Stimulated activated CD4-positive, alpha-beta T cell treated with anti-CD3 and anti-CD28 coated beads, Interleukin-4, amount 100 ng/mL, for 48 hours (primary cell): ENCODE data around the gene CFAP100.

Experiments
- DNase-seq, 2 donors: peaks; one replicate each; pipeline ENCODE4 v3.0.0-alpha.2; 2020; ENCODE audit warnings: low read depth in 2 of 2

CFAP100 gene

DNA sequence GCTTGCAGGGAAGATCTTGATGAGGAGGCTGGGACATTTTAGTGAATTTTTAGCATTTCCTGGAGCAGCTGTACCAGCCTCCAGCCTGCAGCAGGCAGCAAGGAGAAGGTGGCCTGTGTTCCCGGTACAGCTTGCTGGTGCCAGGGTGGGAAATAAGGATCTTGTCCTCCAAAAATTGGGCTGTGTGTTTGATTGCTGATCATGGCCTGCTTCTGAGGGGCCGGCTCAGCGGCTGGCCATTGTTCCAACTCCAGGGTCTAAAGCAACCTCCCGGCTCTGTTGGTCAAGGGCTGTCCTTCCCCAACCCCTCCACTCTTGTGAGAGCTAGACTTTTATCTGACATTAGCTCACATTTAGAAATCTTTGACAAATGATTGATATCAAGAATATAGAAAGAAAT, 5.0 kb downstream of the CFAP100 start:
- no peak for DNase-seq

DNA sequence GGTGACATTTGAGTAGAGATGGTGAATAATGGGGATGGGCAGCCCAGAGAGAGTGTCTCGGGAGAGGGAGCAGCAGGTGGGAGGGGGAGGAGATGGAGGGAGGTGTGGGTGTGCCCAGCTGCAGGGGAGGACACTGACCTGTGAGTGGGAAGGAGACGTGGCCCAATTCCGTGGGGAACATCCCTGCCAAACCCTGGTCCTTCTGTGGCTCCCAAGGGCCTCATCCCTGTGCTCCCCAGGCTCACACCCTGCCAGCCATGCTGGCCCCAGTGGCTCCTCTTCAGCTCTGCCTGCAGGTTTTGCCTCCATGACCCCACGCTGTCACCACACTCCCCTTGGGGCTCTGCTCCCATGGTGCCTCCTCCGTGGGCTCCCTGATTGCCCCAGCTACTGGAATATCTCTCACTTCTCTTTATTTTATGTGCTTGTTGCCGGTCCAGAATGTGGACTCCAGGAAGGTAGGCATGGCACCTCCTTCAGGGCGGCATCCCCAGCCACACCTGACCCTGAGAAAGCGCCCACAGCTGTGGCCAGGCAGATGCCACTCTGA, 7.0 kb downstream of the CFAP100 start:
- DNase-seq, result no peak

GRCh38 chr3:126402178-126402577, 7.5 kb downstream of the CFAP100 start:
- no peak for DNase-seq

DNA sequence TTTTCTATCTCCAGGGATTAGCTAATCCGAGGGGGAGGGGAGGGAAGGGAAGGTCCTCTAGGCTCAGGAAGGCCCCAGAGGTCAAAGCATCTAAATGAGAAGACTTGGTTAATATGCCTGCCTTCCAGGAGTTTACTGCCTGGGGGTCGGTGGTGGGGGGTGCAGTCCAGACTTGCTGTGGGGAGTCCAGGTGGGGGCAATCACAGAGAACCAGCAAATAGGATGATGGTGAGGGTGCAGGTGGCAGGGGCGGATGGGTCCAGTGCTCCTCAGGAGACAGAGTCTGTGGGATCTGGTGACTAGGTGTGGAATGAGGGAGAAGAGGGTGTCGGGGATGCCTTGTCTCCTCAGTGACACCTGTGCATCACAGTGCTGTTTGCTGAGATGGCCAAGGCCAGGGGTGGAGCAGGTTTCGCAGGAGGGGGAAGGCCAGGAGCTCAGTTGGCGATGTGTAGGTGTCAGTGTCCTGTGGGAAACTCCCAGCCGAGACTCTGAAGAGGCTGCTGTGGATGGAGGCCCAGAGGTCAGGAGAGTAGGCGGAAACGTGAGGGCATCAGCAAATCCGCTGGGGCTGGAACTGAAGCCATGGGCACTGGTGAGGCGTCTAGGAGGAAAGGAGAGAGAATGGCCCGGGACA, 8.1 kb downstream of the CFAP100 start:
- DNase-seq, result no peak

GRCh38 chr3:126406389-126407296, 11.9 kb downstream of the CFAP100 start:
- DNase-seq, result no peak

- no peak for DNase-seq
Measured at GRCh38 chr3:126407412-126408044, 12.8 kb downstream of the CFAP100 start.

- DNase-seq, result no peak
Measured at GRCh38 chr3:126408099-126408498, 13.4 kb downstream of the CFAP100 start.

DNA sequence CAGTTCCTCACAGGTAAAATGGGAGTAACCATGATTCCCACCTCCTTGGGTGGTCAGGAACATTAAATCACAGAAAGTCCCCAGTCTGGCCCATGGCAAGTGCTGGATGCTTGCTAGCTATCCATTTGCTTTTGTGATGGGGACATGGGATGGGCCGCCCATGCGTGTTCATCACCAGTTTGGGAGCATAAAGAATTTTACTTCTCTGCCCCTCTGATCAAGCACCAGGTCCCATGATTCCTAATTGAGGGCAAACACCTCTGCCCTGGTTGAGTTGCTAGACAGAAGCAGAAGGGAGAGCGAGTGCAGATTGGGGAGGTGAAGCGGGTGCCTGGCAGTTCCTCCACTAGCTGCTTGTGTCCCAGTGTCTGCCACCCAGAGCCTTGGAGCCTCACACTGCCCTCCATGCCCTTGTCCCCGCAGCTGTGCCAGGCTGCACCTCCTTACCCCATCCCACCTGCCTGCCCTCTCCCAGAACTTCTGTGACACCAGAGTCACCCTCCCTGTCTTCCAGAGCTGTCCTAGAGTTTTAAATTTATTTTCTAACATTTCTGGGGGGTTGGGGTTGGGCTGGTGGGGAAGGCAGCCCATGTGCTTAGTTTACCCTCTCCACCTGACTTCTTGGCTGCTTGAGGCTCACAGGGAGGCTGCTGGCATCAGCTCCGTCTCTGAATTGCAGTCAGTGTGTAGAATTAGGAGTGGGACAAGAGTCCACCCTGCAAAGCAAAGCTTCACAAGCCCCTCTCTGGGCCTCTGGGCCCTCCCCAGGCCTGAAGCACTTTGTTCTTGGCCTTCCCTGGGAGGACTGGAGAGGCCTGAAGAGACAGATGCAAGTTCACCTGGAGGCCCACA, 18.4 kb downstream of the CFAP100 start:
- DNase-seq, result no peak

GRCh38 chr3:126413693-126414080, 19.0 kb downstream of the CFAP100 start:
- DNase-seq, result no peak

- no peak for DNase-seq
Measured at GRCh38 chr3:126414406-126414805, 19.7 kb downstream of the CFAP100 start.

GRCh38 chr3:126414961-126415660, 20.4 kb downstream of the CFAP100 start:
- DNase-seq, result no peak

DNA sequence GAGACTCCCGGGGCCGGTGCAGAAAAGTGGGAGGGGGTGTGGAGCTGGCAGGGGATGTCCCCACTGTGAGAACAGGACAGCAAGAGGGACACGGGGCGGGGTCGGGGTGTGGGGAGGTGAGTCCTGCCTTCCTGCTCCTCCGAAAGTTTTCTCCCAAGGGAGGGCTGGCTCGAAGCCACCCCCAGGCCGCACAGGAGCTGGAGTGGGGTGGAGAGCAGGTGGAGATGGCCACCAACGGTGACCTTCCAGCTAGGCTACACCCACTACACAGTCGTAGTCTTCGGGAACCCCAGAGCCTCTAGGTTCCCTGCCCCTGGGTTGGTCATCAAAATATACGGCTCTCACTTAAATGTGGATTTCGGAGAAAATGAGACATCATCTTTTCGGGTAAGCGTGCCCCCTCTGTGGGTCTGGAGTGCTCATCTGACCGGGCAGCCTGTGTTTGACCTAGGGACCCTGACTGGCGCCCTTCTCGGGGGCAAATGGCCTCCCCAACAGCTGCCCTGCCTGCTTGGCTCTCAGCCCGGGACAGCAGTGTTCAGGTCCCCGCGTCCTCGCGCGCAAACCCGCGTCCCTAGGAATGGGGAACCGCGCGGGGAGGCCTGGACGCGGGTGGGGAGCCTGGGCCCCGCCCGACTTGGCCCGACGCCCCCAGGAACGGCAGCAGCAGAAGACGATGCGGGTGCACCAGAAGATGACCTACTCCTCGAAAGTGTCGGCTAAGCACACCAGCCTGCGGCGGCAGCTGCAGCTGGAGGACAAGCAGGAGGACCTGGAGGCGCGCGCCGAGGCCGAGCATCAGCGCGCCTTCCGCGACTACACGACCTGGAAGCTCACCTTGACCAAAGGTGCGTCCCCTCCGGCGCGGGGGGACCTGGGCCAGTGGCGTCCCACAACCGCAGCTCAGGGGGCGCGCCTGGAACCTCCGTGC, 21.2 kb downstream of the CFAP100 start:
- DNase-seq, result no peak

- DNase-seq, result no peak
Measured at GRCh38 chr3:126416943-126417342, 22.2 kb downstream of the CFAP100 start.

GRCh38 chr3:126417515-126417914, 22.8 kb downstream of the CFAP100 start:
- no peak for DNase-seq

- DNase-seq, result no peak
Measured at GRCh38 chr3:126417981-126418530, 23.3 kb downstream of the CFAP100 start.

- no peak for DNase-seq
Measured at GRCh38 chr3:126418661-126419131, 24.0 kb downstream of the CFAP100 start.

GRCh38 chr3:126419151-126419703, 24.5 kb downstream of the CFAP100 start:
- no peak for DNase-seq

DNA sequence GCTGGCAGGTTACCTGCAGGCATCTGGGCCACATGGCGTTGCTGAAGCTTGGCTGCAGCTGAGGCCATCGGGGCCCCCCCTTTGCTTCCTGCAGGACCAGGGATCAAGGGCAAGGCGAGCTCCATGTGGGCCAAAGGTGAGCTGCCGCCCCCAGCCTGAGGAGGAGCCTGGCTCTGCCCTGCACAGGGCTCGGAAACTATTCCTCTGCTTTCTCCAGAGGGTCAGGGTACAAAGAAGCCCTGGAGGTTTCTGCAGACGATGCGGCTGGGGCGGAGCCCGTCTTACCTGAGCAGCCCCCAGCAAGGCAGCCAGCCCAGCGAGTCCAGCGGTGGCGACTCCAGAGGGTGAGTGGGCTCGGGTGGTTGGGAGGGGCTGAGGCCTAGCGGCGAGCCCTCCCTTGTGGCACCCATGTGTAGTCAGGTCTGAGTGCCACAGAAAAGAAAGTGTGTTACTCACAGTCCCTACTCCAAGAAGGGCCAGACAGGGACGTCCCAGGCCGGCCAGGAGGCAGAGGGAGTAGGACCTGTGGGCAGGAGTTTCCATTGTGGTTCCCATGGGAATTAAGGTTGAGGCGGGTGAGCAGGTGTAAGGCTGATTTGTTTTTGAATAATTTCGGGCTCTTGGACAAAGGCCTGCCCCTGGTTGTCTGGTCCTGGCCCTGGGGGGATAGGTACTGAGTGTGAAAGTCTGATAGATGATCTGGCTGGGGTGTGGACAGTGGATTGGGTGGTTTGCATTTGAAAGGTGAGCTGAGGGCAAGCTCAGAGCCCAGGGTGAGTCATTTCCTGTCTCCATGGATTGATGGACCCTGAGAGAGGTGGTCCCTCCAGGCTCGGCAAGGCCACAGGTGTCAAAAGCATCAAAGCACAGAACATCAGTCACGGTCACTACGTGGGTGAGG, 25.4 kb downstream of the CFAP100 start:
- DNase-seq, result no peak
